Stimulated activated CD4-positive, alpha-beta T cell treated with anti-CD3 and anti-CD28 coated beads, TNF-alpha, amount 100 ng/mL, for 1 hour (primary cell): ENCODE data around the gene ACKR1.

Experiments used
- DNase-seq, 3 donors: peaks; one replicate each; pipeline ENCODE4 v3.0.0-alpha.2; 2020; ENCODE audit warnings: low read depth in 3 of 3, low spot score in 1 of 3

ACKR1 gene, protein sequence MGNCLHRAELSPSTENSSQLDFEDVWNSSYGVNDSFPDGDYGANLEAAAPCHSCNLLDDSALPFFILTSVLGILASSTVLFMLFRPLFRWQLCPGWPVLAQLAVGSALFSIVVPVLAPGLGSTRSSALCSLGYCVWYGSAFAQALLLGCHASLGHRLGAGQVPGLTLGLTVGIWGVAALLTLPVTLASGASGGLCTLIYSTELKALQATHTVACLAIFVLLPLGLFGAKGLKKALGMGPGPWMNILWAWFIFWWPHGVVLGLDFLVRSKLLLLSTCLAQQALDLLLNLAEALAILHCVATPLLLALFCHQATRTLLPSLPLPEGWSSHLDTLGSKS

DNA sequence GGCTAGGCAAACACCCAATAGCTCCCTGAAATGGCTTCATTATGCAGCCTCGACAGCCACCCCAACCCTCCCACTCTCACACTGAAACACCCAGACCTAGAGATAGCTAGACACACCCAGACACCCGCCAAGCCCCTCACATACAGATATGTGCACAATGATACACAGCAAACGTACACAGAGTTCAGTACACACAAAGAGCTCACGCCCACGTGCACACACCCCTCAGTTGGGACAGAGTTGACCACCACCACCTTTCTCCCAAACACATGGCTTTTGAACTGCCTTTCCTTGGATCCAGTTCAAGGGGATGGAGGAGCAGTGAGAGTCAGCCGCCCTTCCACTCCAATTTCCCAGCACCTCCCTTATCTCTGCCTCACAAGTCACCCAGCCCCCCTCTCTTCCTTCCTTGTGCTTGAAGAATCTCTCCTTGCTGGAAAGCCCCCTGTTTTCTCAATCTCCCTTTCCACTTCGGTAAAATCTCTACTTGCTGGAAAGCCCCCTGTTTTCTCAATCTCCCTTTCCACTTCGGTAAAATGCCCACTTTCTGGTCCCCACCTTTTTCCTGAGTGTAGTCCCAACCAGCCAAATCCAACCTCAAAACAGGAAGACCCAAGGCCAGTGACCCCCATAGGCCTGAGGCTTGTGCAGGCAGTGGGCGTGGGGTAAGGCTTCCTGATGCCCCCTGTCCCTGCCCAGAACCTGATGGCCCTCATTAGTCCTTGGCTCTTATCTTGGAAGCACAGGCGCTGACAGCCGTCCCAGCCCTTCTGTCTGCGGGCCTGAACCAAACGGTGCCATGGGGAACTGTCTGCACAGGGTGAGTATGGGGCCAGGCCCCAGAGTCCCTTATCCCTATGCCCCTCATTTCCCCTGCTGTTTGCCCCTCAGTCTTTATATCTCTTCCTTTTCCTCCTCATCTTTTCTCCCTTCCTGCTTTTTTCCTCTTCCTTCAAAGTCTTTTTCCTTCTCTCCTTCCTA, at the start of gene ACKR1:
TSS of gene ACKR1 (plus strand) at position 715 of the 981 bp plus-strand sequence. CDS start at position 800, 85 bp downstream.
- no peak for DNase-seq

DNA sequence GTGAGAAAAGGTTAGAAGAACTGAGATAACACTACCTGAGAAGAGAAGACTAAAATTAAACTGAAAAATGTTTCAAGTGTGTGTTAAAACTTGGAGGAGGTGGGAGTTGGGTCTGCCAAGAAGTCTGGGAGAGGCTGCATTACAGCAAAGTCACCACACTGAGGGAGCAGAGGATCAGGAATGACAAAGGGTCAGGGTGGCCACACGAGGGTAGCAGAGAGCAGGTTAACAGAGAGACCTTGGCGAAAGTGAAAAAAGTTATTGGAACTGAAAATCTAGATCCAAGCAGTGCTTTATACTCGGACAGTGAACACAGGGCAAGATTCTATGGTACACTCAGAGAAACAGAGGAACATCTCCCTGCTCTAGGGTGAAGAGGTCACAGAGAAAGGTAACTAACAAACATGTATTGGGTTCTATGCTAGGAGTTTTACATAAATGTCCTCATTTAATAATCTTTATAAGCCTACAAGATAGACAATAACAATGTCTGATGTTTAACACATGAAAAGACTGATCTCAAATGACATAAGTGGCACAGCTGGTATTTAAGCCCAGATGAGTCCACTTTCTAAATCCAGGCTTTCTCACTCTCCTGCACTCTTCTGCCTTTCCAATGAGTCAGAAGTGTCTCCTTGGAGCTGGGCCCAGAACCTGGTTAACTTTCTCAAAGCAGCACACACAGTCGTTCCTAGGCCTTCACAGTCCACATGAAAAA, 43.5 kb upstream of the ACKR1 start:
- peak; percentile 9 to 35 (median 25) for DNase-seq

DNA sequence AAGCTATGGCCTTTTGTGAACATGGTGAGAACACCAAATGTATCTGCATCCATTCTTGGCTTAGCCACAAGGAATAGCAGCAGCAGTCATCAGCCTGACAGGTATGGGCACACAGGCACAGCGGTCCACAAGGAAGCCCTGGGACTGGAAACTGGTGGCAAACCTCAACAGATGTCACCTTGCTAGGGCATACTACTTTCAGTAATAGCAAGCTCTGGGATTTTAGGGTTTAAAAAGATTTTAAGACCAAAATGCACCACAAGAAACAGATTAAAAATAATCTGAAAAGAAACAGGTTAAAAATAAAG, 43.0 kb upstream of the ACKR1 start:
- DNase-seq, result no peak

DNA sequence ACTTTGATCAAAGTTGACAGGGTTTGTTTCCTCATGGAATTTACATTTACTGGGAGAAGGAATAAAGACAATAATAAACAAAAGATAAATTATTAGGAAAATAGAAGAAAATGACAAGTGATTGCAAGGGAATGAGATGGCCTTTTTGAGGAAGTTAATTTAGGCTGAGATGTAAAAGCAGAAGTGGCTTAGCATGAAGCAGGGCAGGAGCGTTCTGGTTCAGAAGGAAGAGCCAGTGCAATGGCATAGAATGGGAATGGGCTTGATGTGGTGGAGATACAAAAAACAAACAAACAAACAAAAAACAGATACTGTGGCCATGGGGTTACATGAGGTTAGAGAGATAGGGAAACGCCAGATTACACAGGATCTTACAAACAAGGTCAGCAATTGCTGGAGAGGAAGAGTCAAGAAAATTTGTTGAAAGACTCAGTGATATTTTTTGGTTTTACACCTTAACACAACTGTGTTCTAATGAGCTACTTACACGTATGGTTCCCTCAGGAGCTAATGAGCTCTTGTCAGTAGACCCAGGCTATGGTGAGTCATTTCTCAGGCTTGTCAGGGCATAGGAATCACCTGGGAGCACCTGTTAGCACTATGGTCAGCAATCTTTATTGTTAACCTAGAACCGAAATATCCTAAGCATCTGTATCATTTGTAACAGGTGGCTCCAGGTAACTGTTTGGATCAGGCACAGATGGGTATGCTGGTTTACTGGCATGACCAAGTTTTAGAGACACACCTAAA, 42.0 kb upstream of the ACKR1 start:
- no peak for DNase-seq

DNA sequence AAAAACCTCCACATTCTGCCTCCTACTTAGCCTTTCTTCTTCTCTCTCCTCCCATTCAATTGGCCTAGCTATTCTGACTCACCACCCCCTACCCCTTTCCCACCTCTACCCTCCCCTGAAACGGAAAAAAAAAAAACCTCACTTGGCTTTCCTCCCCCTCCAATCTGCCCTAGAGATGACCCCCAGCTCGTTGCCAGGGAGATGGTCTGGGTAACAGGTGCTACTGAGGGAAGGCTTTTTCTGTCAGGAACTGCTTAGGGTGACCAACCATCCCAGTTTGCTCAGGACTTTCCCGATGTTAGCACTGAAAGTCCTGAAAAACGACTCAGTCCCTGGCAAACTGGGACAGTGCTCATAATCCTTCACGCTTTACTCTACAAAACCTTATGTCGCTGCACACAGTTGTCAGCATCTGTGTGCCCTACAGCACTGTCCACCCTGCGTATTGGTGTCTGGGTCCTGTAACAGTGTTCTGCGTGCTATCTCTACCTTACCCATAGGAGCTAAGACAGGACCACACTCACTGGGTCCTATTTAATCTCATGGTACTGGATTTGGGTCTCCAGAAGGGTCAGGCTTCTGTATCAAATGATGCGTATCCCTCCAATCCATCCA, 41.0 kb upstream of the ACKR1 start:
- DNase-seq, result no peak

DNA sequence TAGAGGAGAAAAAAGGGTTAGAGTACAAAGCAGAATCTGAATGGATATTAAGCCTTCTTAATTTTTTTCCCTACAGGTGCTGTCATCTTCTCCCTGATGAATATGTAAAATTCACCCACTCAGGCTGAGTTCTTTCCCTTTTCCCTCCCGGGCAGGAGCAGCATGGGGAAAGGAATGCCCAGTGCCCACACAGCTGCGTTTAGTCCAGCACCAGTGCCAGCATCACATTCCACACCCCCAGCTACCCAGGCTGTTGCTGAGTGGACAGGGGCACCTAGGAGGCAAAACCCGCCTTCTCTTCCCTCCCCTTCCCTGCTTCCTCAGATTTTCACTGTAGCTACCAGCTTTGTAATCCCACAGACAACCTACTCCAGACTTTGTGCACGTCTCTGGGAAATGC, 36.6 kb upstream of the ACKR1 start:
- DNase-seq, result no peak

DNA sequence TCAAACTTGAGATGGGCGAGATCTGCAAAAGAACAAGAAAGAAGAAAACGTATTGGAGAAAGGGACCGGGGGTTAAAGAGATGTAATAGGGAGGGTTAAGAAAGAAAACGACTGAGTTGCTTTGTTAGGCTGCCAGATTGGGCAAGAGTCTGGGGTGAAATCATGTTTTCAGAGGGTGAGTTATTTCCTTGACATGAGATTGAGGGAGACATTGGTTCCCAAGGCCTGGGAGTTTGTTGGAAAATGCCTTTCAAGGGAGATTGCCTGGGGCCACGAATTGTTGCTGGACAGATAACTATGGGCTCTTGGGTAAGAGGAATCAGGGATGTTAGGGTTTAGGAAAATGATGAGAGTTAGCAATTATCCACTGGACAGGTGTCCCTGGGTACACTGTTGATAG, 34.0 kb upstream of the ACKR1 start:
- DNase-seq, result no peak

DNA sequence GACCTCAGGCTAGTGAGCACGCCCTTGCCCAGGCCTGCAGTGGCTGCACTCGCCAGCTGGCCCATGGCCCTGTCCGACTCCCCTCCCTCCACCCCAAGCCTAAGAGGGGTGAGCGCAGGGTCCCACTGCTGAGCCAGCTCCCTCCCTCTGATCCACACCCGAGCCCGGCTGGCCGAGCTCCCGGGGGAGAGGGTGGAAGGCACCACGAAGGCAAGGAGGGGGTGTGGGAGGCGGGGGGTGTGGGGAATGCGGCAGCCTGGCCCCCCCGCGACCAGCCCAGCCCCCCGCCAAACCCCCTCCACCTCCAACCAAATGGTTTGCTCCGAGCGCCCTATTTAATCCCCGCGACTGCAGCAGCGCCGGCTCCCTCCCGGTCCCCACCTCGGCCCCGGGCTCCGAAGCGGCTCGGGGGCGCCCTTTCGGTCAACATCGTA, 33.4 kb upstream of the ACKR1 start, which contains the start of gene CADM3:
TSS of gene CADM3 (plus strand) at position 362 of the 434 bp plus-strand sequence. CDS start 151 bp downstream, outside the sequence.
- DNase-seq, result no peak

DNA sequence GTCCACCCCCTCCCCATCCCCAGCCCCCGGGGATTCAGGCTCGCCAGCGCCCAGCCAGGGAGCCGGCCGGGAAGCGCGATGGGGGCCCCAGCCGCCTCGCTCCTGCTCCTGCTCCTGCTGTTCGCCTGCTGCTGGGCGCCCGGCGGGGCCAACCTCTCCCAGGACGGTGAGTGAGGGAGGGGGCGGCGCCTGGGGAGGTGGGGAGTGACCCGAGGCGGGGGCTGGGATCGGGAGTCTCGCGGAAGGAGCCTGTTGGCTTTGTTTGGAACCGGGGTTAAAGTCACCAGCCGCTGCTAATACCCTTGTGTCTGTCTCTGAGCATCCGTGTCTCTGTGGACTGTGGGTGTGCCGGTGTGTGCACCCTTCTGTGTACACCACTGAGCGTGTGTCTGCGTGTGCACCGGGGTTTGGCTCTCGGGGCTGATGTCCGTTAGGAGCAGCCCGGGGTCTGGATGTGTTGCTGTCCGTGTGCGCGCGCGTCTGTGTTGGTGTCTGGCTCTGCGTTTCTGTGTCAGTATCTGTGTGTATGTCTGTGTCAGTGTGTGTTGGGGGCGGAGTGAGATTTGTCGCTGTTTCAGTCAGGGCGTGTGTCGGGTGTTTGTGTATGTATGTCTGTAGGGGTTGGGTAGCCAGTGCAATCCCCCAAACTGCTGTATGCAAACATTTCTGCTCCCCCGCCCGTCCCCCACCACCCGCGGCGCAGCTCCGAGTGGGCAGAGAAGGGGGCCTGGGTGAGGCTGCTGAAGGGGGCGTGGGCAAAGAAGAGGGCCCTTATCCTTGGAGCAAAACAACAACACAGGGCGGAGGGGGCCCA, 32.8 kb upstream of the ACKR1 start:
- no peak for DNase-seq

DNA sequence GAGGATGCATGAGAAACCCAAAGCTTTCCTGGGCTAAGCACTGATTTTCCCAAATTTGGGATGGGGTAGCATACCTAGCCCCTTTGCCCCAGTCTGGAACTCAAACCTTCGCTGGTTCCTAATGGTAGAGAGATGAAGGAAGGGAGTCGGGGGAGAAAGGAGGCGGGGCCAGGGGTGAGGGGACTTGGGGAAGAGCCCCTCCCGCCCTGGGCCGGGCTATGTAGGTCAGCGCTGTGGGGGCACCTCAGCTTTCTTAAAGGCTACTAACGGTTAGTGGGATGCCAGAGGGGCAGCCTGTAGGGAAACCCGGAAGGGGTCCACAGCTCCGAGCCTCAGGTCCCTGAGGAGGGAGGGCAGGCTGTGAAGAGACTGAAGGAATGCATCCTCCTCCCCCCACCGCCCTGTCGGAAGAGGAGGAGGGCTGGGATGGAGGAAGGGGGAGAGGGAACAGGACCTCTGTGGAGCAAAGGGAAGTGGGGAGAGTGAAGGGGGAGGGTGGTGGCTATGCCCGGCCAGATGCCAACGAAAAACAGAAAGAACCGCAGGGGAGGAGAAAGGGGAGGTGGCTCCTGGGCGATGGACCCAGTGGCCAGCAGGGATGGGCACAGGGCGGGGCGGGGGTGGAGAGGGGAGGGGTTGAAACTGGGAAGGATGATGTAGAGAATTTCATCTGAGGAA, 31.9 kb upstream of the ACKR1 start:
- DNase-seq, result no peak

DNA sequence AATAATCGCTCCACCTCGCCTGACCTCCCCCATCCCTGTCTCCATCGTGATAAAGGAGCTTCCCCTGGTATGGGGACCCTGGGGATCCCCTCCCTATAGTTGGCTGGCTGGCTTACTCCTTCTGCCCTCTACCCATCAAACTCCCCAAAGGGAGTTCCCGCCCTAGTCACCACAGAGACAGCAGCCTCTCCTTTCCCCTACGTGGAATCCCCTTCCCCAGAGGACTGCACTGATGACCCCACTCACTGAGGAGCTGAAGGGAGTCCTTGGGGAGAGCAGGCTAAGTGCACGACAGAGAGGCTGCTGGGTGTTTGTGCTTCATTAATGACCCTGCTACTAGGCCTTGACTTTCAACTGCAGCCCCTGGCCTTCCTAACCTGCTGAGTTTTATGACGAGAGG, 31.4 kb upstream of the ACKR1 start:
- no peak for DNase-seq

DNA sequence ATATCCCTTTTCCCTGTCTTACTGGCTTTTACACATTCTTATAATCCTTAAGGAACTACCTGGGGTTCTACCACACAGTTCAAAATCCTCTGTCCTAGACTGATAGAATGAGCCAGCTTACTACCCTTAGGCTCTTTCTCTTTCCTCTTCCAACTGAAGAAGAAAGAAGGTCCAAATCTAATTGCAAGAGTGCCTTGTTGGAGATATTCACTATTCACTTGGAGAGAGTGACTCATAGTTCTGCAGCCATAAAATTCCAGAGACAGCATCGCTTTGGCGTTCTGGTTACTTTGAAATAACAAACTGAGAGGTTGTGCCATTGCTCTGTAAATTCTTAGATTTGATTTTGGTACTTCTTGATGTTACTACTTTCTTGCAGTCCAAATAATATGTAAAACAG, 29.1 kb upstream of the ACKR1 start:
- DNase-seq, result no peak

DNA sequence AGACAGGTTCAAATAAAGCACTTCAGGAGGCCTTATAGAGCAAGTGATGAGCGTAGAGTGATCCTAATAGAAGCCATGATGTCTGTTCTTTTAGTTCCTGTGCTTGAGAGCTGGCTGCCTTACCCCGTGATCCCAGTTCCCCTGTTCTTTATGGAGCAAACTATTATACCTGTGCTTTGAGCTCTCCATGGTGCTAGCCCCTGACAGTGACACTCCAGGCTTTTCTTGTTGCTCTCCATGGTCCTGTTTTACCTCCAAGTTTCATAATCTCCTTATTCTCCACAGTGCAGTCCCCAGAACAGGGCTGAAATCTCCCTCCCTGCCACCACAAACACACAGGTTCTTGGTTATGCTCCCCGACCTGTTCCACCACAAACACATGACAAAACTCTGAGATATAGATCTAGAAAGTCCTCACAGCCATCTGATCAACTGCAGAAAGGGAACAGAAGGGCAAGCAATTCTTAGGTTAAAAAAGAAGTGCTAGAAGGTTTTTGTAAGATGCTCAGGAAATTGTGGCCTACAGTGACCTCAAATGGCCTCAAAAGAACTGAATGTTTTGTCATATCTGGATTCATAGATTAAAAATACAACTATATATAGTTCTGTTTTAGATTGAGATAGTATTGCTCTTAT, 27.3 kb upstream of the ACKR1 start:
- no peak for DNase-seq

DNA sequence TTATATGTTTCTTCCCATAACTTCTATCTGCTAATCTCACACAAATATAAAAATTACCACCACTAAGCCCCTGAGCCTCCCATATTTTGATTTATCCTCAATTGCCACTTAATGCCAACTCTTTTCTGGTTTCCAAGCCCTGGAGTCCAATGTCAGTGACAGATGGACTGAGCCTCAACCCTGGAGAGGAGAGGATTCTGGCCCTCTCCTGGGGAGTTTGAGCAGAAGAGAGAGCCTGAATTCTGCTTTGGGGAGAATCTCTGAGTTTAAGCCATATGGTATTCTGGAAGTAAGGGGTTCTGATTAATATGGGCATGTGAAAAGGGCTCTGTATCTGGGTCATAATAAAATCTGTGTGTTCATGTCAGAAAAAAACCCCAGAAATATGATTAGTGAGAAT, 24.8 kb upstream of the ACKR1 start:
- no peak for DNase-seq

DNA sequence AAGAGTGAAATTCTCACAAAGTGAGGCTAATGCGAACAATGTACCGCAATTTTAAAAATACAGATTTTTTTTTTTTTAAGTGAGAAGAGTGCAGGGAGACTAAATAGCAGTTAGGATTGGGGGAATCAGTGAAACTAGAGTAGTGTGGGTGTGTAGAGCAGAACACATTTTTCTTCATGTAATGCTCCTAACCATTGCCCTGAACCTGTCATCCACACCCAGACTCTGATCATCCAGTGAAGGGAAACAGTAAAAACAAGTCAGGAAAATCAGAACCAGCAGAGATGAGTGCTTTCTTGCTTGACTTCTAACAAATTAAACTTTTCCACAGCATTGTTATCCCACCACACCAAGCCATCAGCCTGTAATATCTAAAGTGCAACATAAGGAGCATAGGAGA, 24.2 kb upstream of the ACKR1 start:
- no peak for DNase-seq

DNA sequence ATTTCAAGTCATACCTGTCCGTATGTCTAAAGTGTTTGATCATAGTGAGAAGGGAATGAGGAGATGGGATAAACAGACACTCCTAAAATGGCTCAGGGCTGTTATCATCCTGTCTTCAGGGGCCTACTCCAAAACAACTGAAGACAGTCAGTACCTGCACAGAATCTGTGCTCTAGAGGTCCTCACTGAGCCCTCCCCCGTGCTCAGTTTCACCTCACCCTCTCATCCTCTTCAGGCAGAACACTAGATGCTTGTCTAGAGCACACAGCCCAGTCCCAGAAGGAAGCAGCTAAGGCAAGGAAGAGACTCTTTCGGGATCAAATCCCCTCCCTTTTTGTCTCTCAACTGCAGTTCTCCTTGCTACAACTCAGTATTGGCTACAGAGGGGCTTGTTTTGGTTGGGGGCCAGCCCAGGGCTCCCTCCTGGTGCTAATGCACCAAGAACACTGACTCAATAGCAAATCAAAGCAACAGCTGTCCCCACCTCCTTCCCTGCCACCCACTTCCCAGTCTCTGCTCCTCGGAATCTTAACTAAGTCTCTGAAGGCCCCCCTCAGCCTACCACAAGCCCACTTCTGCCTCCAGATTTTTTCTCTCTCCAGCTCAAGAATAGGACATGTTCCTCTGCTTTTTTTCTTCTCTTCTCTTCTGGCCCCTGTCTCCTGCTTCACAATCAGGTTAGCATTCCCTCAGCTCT, 23.2 kb upstream of the ACKR1 start:
- DNase-seq, result no peak

DNA sequence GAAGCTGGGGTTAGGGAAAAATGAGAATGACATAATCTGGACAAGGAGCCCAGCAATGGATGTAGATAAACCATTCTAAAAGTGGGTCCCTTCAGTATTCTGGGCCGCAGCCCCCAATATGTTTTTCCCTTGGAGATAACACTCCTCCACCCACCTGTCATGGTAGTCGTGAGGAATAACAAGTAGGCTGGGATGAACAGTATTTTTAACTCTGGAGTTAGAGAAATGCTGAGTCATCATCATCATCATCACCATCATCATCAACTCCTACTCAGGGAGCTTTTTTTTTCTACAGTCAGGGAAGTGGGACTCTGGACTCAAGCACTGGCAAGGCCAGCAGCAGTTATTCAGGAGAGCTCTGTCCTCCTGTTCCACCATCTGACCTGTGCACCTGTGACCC, 20.5 kb upstream of the ACKR1 start:
- no peak for DNase-seq

DNA sequence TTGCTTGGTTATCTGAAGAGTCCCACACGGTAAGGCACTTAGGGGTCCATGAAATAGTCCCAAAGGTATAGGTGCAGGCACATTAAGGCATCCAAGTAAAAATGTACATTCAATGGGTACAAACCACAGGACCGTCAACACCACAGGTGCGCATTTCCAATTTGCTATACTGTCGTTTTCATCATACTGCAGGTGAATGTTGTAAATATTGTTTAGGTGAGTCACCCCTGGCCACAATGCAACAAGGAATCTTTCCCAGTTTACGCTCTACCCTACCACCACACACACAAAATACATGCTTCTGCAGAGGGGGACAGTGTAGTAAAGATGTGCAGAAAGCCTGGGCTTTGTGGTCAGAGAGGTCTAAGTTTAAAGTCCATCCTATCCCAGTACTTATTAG, 19.6 kb upstream of the ACKR1 start:
- no peak for DNase-seq
